Measurements from ENCODE around the gene TRMT112. TPM values are rescaled to one million over a fixed set of nuclear protein-coding genes. Genes with fewer than 3 reads are reported as not detected.

TRMT112 gene
- total and polyA plus RNA-seq, 2 experiments from 2014 or later, result 298 to 927 TPM

DNA sequence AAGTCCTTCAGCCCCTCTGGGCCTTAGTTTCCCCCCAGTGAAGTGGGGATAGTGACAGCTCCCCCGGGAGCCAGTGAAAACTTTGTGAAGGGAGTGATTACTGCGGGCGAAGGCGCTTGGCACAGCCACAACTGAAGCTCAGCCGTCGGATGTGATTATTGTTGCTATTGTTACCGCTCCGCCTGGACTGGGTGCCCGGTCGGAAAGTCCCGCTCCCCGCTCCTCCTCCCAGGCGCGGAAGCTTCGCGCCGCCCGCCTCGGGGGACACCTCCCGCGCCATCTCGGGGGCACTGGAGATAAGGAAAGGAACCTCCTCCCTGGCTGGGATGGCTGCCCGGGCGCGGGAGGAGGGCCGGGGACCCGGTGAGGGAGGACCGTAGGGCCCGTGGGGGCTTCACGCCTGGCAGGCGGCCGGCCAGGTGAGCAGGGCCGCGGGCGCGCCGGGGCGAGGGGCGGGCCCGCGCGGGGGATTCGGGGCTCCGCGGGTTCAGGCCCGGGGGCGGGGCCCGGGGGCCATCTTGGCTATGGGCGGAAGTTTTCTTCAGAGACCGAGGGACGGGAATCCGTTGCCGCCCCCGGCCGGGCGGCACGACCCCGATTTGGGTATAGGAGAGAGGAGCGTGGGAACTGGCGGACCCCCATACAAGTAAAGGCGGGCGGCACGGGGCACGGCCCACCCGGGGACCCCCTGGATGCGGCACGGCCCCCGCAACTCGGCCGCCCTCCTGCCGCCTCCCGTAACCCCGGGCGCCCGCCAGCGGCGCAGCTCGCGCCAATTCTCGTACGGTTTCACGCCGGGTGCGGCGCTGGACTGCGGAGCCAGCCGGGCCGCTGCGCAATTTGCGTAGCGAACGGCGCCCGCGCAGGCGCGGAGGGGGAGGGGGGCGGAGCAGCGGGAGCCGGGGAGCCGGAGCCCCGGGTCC is 32.1 kb downstream of the TRMT112 start, which contains the start of gene GPR137 (continued):
- TF ChIP-seq, protein P1, sequence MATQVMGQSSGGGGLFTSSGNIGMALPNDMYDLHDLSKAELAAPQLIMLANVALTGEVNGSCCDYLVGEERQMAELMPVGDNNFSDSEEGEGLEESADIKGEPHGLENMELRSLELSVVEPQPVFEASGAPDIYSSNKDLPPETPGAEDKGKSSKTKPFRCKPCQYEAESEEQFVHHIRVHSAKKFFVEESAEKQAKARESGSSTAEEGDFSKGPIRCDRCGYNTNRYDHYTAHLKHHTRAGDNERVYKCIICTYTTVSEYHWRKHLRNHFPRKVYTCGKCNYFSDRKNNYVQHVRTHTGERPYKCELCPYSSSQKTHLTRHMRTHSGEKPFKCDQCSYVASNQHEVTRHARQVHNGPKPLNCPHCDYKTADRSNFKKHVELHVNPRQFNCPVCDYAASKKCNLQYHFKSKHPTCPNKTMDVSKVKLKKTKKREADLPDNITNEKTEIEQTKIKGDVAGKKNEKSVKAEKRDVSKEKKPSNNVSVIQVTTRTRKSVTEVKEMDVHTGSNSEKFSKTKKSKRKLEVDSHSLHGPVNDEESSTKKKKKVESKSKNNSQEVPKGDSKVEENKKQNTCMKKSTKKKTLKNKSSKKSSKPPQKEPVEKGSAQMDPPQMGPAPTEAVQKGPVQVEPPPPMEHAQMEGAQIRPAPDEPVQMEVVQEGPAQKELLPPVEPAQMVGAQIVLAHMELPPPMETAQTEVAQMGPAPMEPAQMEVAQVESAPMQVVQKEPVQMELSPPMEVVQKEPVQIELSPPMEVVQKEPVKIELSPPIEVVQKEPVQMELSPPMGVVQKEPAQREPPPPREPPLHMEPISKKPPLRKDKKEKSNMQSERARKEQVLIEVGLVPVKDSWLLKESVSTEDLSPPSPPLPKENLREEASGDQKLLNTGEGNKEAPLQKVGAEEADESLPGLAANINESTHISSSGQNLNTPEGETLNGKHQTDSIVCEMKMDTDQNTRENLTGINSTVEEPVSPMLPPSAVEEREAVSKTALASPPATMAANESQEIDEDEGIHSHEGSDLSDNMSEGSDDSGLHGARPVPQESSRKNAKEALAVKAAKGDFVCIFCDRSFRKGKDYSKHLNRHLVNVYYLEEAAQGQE (IDR thresholded peaks at IDR 0.05; ENCODE audit: unreplicated experiment), result no peak
- TF ChIP-seq CREB1 (CRISPR knock-in tag; IDR thresholded peaks at IDR 0.05; ENCODE audit: low read depth), result no peak; the same call in 1 of the 2 replicates
- TF ChIP-seq ZNF114 (CRISPR knock-in tag; IDR thresholded peaks at IDR 0.05), result no peak
- TF ChIP-seq STAT1 (IDR thresholded peaks at IDR 0.05; ENCODE audit: unreplicated experiment), result no peak
- TF ChIP-seq EZH2 (IDR thresholded peaks at IDR 0.05; ENCODE audit: low read depth, unreplicated experiment), result no peak
- no peak for TF ChIP-seq ZNF331 (CRISPR knock-in tag; IDR thresholded peaks at IDR 0.05; ENCODE audit: low read depth)
- no peak for TF ChIP-seq ETS1 (IDR thresholded peaks at IDR 0.05)
- no peak for TF ChIP-seq EZH2phosphoT487 (IDR thresholded peaks at IDR 0.05; ENCODE audit: unreplicated experiment)
- no peak; the same call in 1 of the 2 replicates for TF ChIP-seq POLR2AphosphoS5 (IDR thresholded peaks at IDR 0.05; ENCODE audit: low read depth)

GRCh38 chr11:64284048-64284961 is 33.1 kb downstream of the TRMT112 start, which contains the start of gene BAD:
Gene BAD (minus strand): TSS chr11:64284665. CDS start chr11:64284368, 297 bp downstream.
- no peaks in the 10 kb centered on the region for H3K79me2 ChIP-seq (replicated peaks; ENCODE audit: insufficient read depth)
- no peaks in the 10 kb centered on the region for H3K36me3 ChIP-seq (ENCODE audit: insufficient read depth)
- Mint-ChIP-seq H3K4me3 (peak within 1 kb of the TSS; percentile 81), H3K27ac (no peak within 1 kb of the TSS; the same call in 1 of the 2 replicates), H3K9me3 (no peaks in the 10 kb centered on the region), H3K27me3 (ENCODE audit: insufficient read depth, low read depth, poor library complexity) (peaks cover 21% of the 10 kb centered on the region), H3K36me3 (ENCODE audit: low read depth) (peaks cover 10% of the 10 kb centered on the region; the same call in 2 of the 3 replicates), H3K4me1 (peaks cover 8% of the 10 kb centered on the region)
- DNase-seq (ENCODE audit: low spot score) (peak; percentile 98), ATAC-seq (peak; percentile 92)
- H4K20me1 ChIP-seq (replicated peaks; ENCODE audit: insufficient read depth), result no peaks in the 10 kb centered on the region; the same call in 1 of the 2 replicates
- H3K9me2 ChIP-seq (ENCODE audit: insufficient read depth), result no peaks in the 10 kb centered on the region
- peaks cover 15% of the 10 kb centered on the region for H3K27me3 ChIP-seq (ENCODE audit: insufficient read depth)
- peak within 1 kb of the TSS; percentile 84; the same call in 1 of the 2 replicates for H3K27ac ChIP-seq (ENCODE audit: low read depth)
- H3F3A ChIP-seq (replicated peaks; ENCODE audit: low read depth), result peaks cover 6% of the 10 kb centered on the region; the same call in 1 of the 2 replicates
- H3K4me2 ChIP-seq, result peak within 1 kb of the TSS; percentile 99
- peaks cover 8% of the 10 kb centered on the region for H3K4me1 ChIP-seq (ENCODE audit: insufficient read depth)
- H3K4me3 ChIP-seq, result peak within 1 kb of the TSS; percentile 95
- H2AFZ ChIP-seq, result peak within 1 kb of the TSS; percentile 98
- TF ChIP-seq, protein P2, sequence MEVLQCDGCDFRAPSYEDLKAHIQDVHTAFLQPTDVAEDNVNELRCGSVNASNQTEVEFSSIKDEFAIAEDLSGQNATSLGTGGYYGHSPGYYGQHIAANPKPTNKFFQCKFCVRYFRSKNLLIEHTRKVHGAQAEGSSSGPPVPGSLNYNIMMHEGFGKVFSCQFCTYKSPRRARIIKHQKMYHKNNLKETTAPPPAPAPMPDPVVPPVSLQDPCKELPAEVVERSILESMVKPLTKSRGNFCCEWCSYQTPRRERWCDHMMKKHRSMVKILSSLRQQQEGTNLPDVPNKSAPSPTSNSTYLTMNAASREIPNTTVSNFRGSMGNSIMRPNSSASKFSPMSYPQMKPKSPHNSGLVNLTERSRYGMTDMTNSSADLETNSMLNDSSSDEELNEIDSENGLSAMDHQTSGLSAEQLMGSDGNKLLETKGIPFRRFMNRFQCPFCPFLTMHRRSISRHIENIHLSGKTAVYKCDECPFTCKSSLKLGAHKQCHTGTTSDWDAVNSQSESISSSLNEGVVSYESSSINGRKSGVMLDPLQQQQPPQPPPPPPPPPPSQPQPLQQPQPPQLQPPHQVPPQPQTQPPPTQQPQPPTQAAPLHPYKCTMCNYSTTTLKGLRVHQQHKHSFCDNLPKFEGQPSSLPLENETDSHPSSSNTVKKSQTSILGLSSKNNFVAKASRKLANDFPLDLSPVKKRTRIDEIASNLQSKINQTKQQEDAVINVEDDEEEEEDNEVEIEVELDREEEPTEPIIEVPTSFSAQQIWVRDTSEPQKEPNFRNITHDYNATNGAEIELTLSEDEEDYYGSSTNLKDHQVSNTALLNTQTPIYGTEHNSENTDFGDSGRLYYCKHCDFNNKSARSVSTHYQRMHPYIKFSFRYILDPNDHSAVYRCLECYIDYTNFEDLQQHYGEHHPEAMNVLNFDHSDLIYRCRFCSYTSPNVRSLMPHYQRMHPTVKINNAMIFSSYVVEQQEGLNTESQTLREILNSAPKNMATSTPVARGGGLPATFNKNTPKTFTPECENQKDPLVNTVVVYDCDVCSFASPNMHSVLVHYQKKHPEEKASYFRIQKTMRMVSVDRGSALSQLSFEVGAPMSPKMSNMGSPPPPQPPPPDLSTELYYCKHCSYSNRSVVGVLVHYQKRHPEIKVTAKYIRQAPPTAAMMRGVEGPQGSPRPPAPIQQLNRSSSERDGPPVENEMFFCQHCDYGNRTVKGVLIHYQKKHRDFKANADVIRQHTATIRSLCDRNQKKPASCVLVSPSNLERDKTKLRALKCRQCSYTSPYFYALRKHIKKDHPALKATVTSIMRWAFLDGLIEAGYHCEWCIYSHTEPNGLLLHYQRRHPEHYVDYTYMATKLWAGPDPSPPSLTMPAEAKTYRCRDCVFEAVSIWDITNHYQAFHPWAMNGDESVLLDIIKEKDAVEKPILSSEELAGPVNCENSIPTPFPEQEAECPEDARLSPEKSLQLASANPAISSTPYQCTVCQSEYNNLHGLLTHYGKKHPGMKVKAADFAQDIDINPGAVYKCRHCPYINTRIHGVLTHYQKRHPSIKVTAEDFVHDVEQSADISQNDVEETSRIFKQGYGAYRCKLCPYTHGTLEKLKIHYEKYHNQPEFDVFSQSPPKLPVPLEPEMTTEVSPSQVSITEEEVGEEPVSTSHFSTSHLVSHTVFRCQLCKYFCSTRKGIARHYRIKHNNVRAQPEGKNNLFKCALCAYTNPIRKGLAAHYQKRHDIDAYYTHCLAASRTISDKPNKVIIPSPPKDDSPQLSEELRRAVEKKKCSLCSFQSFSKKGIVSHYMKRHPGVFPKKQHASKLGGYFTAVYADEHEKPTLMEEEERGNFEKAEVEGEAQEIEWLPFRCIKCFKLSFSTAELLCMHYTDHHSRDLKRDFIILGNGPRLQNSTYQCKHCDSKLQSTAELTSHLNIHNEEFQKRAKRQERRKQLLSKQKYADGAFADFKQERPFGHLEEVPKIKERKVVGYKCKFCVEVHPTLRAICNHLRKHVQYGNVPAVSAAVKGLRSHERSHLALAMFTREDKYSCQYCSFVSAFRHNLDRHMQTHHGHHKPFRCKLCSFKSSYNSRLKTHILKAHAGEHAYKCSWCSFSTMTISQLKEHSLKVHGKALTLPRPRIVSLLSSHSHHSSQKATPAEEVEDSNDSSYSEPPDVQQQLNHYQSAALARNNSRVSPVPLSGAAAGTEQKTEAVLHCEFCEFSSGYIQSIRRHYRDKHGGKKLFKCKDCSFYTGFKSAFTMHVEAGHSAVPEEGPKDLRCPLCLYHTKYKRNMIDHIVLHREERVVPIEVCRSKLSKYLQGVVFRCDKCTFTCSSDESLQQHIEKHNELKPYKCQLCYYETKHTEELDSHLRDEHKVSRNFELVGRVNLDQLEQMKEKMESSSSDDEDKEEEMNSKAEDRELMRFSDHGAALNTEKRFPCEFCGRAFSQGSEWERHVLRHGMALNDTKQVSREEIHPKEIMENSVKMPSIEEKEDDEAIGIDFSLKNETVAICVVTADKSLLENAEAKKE (CRISPR knock-in tag; IDR thresholded peaks at IDR 0.05), result no peak

Measured in GM23338 (cell line).